Astrocyte (in vitro differentiated cells and primary cell): Measurements from ENCODE around the gene CMTM8. TPM values are rescaled to one million over a fixed set of nuclear protein-coding genes. Genes with fewer than 3 reads are reported as not detected.

ENCODE experiments used
- DNase-seq: peaks from one replicate; pipeline ENCODE4 v3.0.0-alpha.2; 2010; ENCODE audit warnings: low read depth
- FAIRE-seq: peaks from 2 replicates; lab custom pipeline; 2011; peaks lifted over from hg19 to GRCh38; lab: Jason Lieb, UNC
- H2AFZ ChIP-seq: 2 replicates; pipeline ENCODE4 v1.6.0; 2012; ENCODE audit warnings: low read depth, low read length, inconsistent platforms
- H3K27ac ChIP-seq: 2 replicates; pipeline ENCODE4 v1.5.1; 2011; ENCODE audit warnings: low read depth, low read length, inconsistent platforms
- H3K27me3 ChIP-seq: 2 replicates; pipeline ENCODE4 v1.6.0; 2011; ENCODE audit warnings: low read length, inconsistent platforms; ENCODE audit not compliant: insufficient read depth
- H3K36me3 ChIP-seq: 2 replicates; pipeline ENCODE4 v1.5.1; 2011; ENCODE audit warnings: low read length, inconsistent platforms; ENCODE audit not compliant: insufficient read depth
- H3K4me1 ChIP-seq: 2 replicates; pipeline ENCODE4 v1.5.1; 2011; ENCODE audit warnings: low read length, inconsistent platforms; ENCODE audit not compliant: insufficient read depth
- H3K4me2 ChIP-seq: 2 replicates; pipeline ENCODE4 v1.6.0; 2012; ENCODE audit warnings: low read length, inconsistent platforms
- H3K4me3 ChIP-seq: 2 replicates; pipeline ENCODE4 v1.5.1; 2011; ENCODE audit warnings: low read depth, mild to moderate bottlenecking, low read length, inconsistent platforms; ENCODE audit not compliant: insufficient read depth
- H3K79me2 ChIP-seq: 2 replicates; pipeline ENCODE4 v1.6.0; 2012; ENCODE audit warnings: mild to moderate bottlenecking, low read length, inconsistent platforms; ENCODE audit not compliant: insufficient read depth
- H3K9ac ChIP-seq: 2 replicates; pipeline ENCODE4 v1.6.0; 2012; ENCODE audit warnings: mild to moderate bottlenecking, low read length, inconsistent platforms
- H3K9me3 ChIP-seq: 2 replicates; pipeline ENCODE4 v1.5.1; 2012; ENCODE audit warnings: low read depth, mild to moderate bottlenecking, low read length, inconsistent platforms; ENCODE audit not compliant: insufficient read depth
- H4K20me1 ChIP-seq: 2 replicates; pipeline ENCODE4 v1.6.0; 2012; ENCODE audit warnings: low read length, inconsistent platforms; ENCODE audit not compliant: insufficient read depth
- H3K27ac Mint-ChIP-seq: one replicate; pipeline ENCODE4 v1.8.0; 2021; ENCODE audit warnings: mild to moderate bottlenecking, mixed read lengths; ENCODE audit not compliant: unreplicated experiment
- H3K27me3 Mint-ChIP-seq: one replicate; pipeline ENCODE4 v1.8.0; 2021; ENCODE audit warnings: low read depth, mixed read lengths; ENCODE audit not compliant: unreplicated experiment
- H3K36me3 Mint-ChIP-seq: one replicate; pipeline ENCODE4 v1.8.0; 2021; ENCODE audit warnings: low read depth, mixed read lengths; ENCODE audit not compliant: unreplicated experiment
- H3K4me1 Mint-ChIP-seq: one replicate; pipeline ENCODE4 v1.8.0; 2021; ENCODE audit warnings: low read depth, mixed read lengths; ENCODE audit not compliant: unreplicated experiment
- H3K4me3 Mint-ChIP-seq: one replicate; pipeline ENCODE4 v1.8.0; 2021; ENCODE audit warnings: mild to moderate bottlenecking, moderate library complexity, mixed read lengths; ENCODE audit not compliant: unreplicated experiment
- H3K9me3 Mint-ChIP-seq: one replicate; pipeline ENCODE4 v1.8.0; 2021; ENCODE audit warnings: mild to moderate bottlenecking, mixed read lengths; ENCODE audit not compliant: unreplicated experiment
- CTCF ChIP-seq: IDR thresholded peaks from 2 replicates; pipeline ENCODE4 v1.5.1; 2011; ENCODE audit warnings: low read depth, mild to moderate bottlenecking, inconsistent platforms, low read length, moderate library complexity; ENCODE audit not compliant: insufficient read depth
- EZH2 ChIP-seq: IDR thresholded peaks from 2 replicates; pipeline ENCODE4 v1.6.1; 2012; ENCODE audit warnings: mild to moderate bottlenecking, low read length, inconsistent platforms; ENCODE audit not compliant: insufficient read depth
- total RNA-seq: library from RNA; stranded (reverse); gene quantifications from 2 replicates; pipeline ENCODE4 v1.2.1, GENCODE V29; 2021

The CMTM8 gene
- total RNA-seq, 1 donor from 2014 or later: 1.6 TPM

GRCh38 chr3:32371461-32372212 is 133.2 kb downstream of the CMTM8 start:
- no peaks in the 10 kb centered on the region for H3K36me3 ChIP-seq
- TF ChIP-seq CTCF (no peak), EZH2 (no peak)
- H3K4me1 ChIP-seq: peaks cover 9% of the 10 kb centered on the region
- H3K4me3 ChIP-seq: no peak overlapping the region
- H3K4me3 Mint-ChIP-seq: no peak overlapping the region
- H3K27me3 ChIP-seq: no peaks in the 10 kb centered on the region
- H3K4me1 Mint-ChIP-seq: peaks cover 4% of the 10 kb centered on the region
- DNase-seq: no peak
- no peak overlapping the region for H3K27ac Mint-ChIP-seq
- no peaks in the 10 kb centered on the region for H3K79me2 ChIP-seq
- H3K4me2 ChIP-seq: no peak overlapping the region
- H3K9me3 Mint-ChIP-seq: no peaks in the 10 kb centered on the region
- H3K9me3 ChIP-seq: no peaks in the 10 kb centered on the region
- no peak overlapping the region for H2AFZ ChIP-seq
- H3K36me3 Mint-ChIP-seq: no peaks in the 10 kb centered on the region
- no peak overlapping the region for H3K9ac ChIP-seq
- no peaks in the 10 kb centered on the region for H3K27me3 Mint-ChIP-seq
- H3K27ac ChIP-seq: no peak overlapping the region
- H4K20me1 ChIP-seq: no peaks in the 10 kb centered on the region
- FAIRE-seq: no peak

GRCh38 chr3:32372213-32372490 is 133.7 kb downstream of the CMTM8 start:
- no peak overlapping the region for H2AFZ ChIP-seq
- no peaks in the 10 kb centered on the region for H3K79me2 ChIP-seq
- H3K4me2 ChIP-seq: no peak overlapping the region
- DNase-seq (no peak), FAIRE-seq (no peak)
- no peak overlapping the region for H3K4me3 Mint-ChIP-seq
- H3K27ac Mint-ChIP-seq: no peak overlapping the region
- no peak overlapping the region for H3K4me3 ChIP-seq
- TF ChIP-seq CTCF: no peak
- TF ChIP-seq EZH2: no peak
- H3K9me3 Mint-ChIP-seq: no peaks in the 10 kb centered on the region
- H3K27me3 Mint-ChIP-seq: no peaks in the 10 kb centered on the region
- H3K36me3 Mint-ChIP-seq: no peaks in the 10 kb centered on the region
- no peaks in the 10 kb centered on the region for H3K36me3 ChIP-seq
- H3K27ac ChIP-seq: no peak overlapping the region
- H3K4me1 Mint-ChIP-seq: peaks cover under 1% of the 10 kb centered on the region
- no peak overlapping the region for H3K9ac ChIP-seq
- H3K9me3 ChIP-seq: no peaks in the 10 kb centered on the region
- peaks cover 4% of the 10 kb centered on the region for H3K4me1 ChIP-seq
- no peaks in the 10 kb centered on the region for H3K27me3 ChIP-seq
- H4K20me1 ChIP-seq: no peaks in the 10 kb centered on the region

GRCh38 chr3:32373276-32373675 is 134.8 kb downstream of the CMTM8 start:
- Histone ChIP-seq H3K4me2 (no peak overlapping the region), H3K79me2 (no peaks in the 10 kb centered on the region), H3K9ac (no peak overlapping the region), H3K4me3 (no peak overlapping the region), H3K27ac (no peak overlapping the region), H4K20me1 (no peaks in the 10 kb centered on the region), H3K9me3 (no peaks in the 10 kb centered on the region), H2AFZ (no peak overlapping the region), H3K36me3 (no peaks in the 10 kb centered on the region), H3K27me3 (no peaks in the 10 kb centered on the region), H3K4me1 (peaks cover 4% of the 10 kb centered on the region)
- Mint-ChIP-seq H3K36me3 (no peaks in the 10 kb centered on the region), H3K27ac (no peak overlapping the region), H3K9me3 (no peaks in the 10 kb centered on the region), H3K27me3 (no peaks in the 10 kb centered on the region), H3K4me3 (no peak overlapping the region), H3K4me1 (no peaks in the 10 kb centered on the region)
- TF ChIP-seq EZH2 (no peak), CTCF (no peak)
- FAIRE-seq: no peak
- DNase-seq: no peak
